ENCODE measurements around the gene ST3GAL6.

The ST3GAL6 gene

DNA sequence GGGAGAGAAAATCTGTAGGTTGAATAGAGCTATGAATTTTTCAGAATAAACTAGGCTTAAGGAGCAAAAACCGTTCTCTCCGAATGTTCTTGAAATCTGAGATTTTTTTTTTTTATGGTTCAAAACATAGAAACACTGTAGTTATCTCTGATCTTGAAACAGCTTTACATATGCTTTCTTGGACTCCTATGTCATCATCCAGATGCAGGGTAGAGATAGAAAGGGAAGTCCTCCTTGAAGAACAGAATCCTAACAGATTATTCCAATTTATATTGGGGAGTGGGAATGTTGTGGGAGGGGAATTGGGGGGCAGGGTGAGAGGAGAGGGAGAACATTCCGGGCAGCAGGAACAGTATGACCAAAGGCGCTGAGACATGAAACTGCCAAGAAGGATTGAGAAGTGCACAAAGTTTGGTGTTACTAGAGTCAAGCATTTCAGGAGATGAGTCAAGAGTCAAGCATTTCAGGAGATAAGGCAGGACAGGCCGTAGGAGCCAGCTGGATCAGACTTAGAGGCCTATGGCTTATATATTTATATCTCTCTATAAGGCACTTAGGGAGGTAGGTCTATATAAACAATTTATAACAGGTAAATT, 21.9 kb upstream of the ST3GAL6 start:
- no peak for DNase-seq

DNA sequence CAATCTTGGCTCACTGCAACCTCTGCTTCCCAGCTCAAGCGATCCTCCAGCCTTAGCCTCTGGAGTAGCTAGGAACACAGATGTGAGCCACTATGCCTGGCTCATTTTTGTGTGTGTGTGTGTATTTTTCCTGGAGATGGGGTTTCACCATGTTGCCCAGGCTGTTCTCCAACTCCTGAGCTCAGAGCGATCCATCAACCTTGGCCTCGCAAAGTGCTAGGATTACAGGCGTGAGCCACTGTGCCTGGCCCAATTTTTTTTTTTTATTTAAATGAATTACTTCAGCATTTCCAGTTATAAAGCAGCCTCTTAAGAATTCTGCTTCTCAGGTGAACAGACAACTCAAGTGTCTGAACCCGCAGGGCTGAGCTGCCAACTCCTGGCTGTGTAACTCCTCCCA, 20.1 kb upstream of the ST3GAL6 start:
- DNase-seq: no peak

GRCh38 chr3:98744283-98744682, 18.9 kb upstream of the ST3GAL6 start:
- no peak for DNase-seq

DNA sequence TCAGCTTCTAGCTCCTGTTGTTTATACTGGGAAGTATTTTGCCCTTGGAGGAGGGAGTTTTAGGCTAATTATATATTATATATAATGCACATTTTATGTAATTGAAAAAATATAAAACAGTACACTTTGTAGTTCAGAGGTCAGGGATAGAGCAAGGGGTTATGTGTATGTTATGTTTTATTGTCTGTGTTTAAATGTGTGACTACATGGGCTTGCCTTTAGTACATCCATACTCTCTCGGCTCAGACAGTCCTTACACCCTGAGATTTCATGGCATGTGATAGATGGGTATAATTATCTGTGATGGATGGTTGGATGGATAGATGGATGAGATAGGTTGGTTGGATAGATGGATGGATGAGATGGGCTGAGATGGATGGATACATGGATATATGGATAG, 17.4 kb upstream of the ST3GAL6 start:
- DNase-seq: no peak

DNA sequence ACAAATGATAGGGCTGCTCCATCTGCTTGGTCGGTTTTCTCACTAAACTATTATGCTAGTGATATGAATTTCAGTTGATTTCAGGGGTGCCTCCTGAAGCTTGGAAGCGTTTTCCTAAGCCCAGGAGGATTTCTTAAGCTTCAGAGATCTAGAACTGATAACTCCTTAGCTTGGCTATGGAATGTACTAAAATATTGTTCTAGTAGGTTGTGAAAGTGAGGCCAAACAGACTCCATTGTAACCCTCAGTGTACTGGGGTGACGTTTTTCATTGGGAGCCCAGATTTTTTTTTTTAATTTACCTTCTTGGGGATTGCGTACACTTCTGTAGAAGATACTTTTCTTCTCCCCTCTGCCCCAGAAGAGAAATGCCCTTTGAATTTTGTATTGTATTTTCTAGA, 17.0 kb upstream of the ST3GAL6 start:
- no peak for DNase-seq

GRCh38 chr3:98746882-98747281, 16.3 kb upstream of the ST3GAL6 start:
- DNase-seq: no peak

- DNase-seq: no peak
These were observed 12.7 kb upstream of the ST3GAL6 start for GRCh38 chr3:98750276-98750919.

DNA sequence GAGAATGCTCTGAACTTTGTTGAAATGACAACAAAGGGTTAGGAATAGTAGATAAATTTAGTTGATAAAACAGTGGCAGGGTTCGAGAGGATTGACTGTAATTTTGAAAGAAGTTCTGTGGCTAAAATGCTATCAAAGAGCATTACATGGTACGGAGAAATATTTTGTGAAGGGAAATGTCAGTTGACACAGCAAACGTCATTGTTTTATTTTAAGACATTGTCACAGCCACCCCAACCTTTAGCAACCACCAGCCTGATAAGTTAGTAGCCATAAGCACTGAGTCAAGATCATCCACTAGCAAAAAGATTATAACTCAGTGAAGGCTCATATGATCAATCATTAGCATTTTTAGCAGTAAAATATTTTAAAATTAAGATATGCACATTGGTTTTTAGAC, 8.7 kb upstream of the ST3GAL6 start:
- DNase-seq: no peak

DNA sequence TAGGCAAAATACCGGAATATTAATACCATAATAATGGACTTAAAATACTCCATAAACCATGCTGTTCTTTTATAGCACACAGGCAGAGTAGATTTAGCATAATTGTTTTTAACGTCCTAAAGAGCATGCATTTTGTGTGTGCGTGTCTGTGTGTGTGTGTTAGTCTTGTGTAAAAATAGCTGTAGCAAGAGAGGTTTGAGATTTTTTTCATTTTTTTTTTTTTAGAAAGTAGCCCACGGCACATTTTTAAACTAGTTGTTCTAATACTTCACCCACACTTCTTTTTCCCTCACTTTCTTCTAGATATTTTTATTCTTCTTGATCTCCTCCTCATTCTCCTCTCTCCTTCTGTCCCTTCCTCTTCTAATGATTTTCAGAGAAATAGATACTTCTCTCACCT, 7.5 kb upstream of the ST3GAL6 start:
- DNase-seq: no peak

DNA sequence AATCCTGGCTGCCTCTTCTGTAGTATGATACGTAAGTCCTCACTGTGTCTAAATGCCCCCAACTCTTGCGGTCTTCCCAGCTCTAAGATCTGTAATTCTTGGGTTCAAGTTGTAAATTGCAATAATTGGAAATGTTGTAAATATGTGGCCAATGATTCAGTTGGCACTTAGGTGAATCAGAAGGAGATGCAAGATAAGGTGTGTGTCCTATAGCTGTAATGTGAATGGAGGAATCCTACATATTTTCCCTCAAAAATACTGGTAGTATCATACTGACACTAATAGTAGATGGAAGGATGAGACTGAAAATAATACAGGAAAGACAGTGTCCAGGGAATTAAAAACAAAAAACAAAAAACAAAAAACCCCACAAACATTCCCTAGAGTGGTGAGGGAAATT, 3.5 kb upstream of the ST3GAL6 start:
- DNase-seq: no peak

DNA sequence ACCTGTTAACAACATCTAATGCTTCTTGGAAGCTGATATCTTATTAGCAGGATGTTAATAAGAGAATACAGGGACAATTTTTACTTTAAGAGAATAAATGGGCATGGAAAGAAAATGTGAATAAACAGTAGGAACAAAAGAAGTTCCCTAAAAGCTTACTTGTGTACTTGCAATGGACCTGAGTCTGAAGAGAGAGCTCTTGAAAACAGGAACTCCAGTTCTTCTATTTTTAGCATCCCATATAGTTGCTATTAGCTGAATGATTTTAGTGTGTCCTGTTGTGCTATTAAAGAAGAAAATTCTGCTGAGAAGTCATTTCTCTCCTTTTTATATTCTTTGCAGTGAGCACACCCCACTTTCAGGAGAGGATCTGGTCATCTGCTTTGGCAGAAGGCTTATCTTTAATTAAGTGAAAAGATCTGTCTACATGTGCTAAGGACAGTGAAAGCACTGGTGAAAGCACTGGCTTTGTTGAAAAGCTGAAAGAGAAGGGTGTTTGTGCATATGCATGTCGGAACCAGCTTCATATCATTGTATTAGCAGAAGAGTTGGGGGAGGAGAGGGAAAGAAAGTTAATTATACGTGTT, 1.4 kb upstream of the ST3GAL6 start:
- no peak for DNase-seq

GRCh38 chr3:98763819-98764418, 779 bp downstream of the ST3GAL6 start:
- no peak for DNase-seq

GRCh38 chr3:98764472-98764884, 1.3 kb downstream of the ST3GAL6 start:
- DNase-seq: no peak

DNA sequence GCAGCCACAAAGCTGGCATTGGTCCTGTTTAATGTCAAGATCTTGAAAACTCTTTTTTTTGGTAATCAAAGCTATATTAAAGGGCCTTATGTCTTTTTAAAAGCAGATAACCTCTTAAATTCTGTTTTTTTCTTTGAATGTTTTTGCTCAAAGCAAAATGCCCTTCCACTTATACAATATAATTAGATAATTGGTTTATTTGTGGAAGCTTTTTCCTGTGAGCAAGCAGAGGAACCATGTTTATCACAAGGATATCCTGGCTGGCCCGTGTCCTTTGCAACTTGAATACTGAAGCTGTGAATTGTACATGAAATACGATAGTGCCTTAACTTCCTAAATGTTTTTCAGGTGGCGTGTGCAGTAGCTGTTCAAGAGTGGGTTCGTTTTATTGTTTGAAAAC, 2.6 kb downstream of the ST3GAL6 start:
- DNase-seq: no peak

GRCh38 chr3:98766924-98767323, 3.8 kb downstream of the ST3GAL6 start:
- no peak for DNase-seq

- DNase-seq: no peak
These were observed 5.8 kb downstream of the ST3GAL6 start for GRCh38 chr3:98768961-98769360.

GRCh38 chr3:98769448-98769847, 6.3 kb downstream of the ST3GAL6 start:
- DNase-seq: no peak

DNA sequence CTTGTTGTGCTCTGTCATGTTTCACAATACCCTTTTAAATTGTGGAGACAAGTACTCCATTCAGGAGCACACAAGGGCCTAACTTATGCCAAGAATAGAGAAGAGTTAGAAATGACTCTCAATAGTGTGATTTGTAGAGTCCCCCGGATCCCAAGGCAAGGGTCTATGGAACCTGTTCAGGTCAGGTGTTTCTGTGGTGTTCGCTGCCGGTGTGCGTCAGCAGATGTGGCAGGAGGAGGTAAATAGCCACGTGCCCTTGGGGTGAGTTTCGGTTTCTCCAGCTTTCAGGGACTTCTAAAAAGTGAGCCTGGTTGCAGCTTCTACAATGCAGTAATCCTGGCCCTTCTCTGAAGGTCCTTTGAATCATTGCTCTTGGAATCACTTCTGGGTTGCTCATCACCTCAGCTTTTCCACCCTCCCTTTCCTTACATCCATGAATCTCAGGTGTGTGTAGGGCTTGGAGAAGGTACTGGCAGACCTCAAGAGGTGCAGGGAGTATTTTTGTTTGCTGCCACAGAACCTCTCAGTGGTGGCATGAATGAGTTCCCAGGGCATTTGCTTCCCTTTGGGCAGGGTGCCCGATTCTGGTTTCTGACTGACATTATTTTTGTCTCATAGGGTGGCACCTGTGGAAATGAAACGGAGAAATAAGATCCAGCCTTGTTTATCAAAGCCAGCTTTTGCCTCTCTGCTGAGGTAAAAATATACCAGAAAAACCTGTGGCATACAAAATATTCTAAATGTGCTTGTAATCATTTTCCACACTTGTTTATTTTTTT, 7.3 kb downstream of the ST3GAL6 start:
- DNase-seq: no peak

- DNase-seq: no peak
These were observed 8.9 kb downstream of the ST3GAL6 start for GRCh38 chr3:98772022-98772421.

GRCh38 chr3:98775459-98776139, 12.5 kb downstream of the ST3GAL6 start:
- no peak for DNase-seq

DNA sequence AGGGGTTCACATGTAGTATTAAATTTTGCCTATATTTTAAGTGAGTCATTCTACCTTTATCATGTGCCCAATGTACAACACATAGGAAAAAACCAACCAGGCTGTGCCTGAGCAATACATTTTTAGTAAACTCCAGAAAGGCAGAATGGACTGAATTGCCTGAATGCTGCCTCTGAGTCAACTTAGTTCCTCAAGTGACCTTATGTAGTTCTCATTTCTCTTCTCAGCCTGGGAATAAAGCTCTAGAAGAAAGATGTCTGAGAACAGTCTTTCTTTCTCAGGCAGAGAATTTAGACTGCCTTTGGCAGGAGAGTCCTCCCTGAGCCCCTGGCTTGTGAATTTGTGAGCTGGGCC, 13.0 kb downstream of the ST3GAL6 start:
- no peak for DNase-seq

GRCh38 chr3:98777286-98777685, 14.1 kb downstream of the ST3GAL6 start:
- DNase-seq: no peak

GRCh38 chr3:98777801-98778220, 14.7 kb downstream of the ST3GAL6 start:
- no peak for DNase-seq

All from activated gamma-delta T cell (primary cell).